ENCODE data around the gene PACSIN2. TPM values are rescaled to one million over a fixed set of nuclear protein-coding genes. Genes with fewer than 3 reads are reported as not detected.
A peak's percentile ranks its signal among the peaks of the same experiment; 100 is the strongest.

The PACSIN2 gene
- total RNA-seq, 1 experiment from 2014 or later: 8.3 TPM

DNA sequence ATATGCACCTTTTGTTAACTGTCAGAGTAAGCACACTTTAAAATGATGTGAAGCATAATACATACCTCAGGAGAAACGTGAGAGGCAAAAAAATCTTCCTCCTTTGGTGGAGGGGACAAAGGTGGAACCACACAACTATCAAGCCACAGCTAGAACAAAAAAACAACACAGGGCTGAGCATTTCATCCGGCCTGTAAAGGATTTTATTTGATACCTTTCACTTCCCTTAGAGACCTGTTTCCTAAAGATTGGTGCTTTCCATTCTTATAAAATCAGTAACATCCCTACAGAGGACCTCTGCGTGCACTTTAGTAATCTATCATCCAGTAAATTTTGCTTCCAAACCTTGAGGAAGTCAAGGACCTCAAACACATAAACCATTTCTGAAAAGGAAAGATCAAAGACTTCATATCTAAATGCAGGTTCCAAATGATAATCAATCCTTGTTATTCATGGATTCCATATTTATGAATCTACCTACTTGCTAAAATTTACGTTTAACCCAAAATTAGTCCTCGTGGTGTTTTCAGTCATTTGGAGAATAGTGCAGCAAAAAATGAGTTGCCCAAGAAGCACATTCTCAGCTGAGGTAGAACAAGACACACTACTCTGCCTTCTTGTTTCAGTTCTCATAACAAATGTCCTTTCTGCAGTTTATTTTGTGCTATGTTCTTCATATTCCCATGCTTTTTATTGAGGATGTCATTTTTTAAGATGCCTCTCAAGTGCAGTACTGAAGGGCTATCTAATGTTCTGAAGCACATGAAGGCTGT, 180.6 kb downstream of the PACSIN2 start:
- no peak for DNase-seq
- H3K79me2 ChIP-seq (ENCODE audit: low read length): no peaks in the 10 kb centered on the region
- H3K9me3 ChIP-seq (ENCODE audit: low read length): no peaks in the 10 kb centered on the region
- no peaks in the 10 kb centered on the region for H3K4me1 ChIP-seq (ENCODE audit: low read length)
- H3K4me3 ChIP-seq (ENCODE audit: low read length): no peak overlapping the region
- no peak overlapping the region for H3K4me2 ChIP-seq (ENCODE audit: low read depth, low read length, poor library complexity, severe bottlenecking)
- no peaks in the 10 kb centered on the region for H3K36me3 ChIP-seq (ENCODE audit: insufficient read depth, low read length)
- H3K27ac ChIP-seq (ENCODE audit: low read length): no peak overlapping the region
- no peaks in the 10 kb centered on the region for H4K20me1 ChIP-seq (ENCODE audit: insufficient read depth, low read depth, low read length)
- no peaks in the 10 kb centered on the region for H3K27me3 ChIP-seq (ENCODE audit: low read length)
- H3K9me2 ChIP-seq (replicated peaks; ENCODE audit: insufficient read depth, low read length): no peaks in the 10 kb centered on the region
- no peak overlapping the region for H2AFZ ChIP-seq (ENCODE audit: low read length)
- H3K9ac ChIP-seq (ENCODE audit: low read length): no peak overlapping the region

- no peak for DNase-seq
- Histone ChIP-seq H3K4me3 (ENCODE audit: low read length) (no peak overlapping the region), H4K20me1 (ENCODE audit: insufficient read depth, low read depth, low read length) (no peaks in the 10 kb centered on the region), H3K79me2 (ENCODE audit: low read length) (no peaks in the 10 kb centered on the region), H3K9me3 (ENCODE audit: low read length) (no peaks in the 10 kb centered on the region), H2AFZ (ENCODE audit: low read length) (no peak overlapping the region), H3K4me2 (ENCODE audit: low read depth, low read length, poor library complexity, severe bottlenecking) (no peak overlapping the region), H3K4me1 (ENCODE audit: low read length) (no peaks in the 10 kb centered on the region), H3K9ac (ENCODE audit: low read length) (no peak overlapping the region), H3K27me3 (ENCODE audit: low read length) (no peaks in the 10 kb centered on the region), H3K27ac (ENCODE audit: low read length) (no peak overlapping the region), H3K36me3 (ENCODE audit: insufficient read depth, low read length) (no peaks in the 10 kb centered on the region), H3K9me2 (replicated peaks; ENCODE audit: insufficient read depth, low read length) (no peaks in the 10 kb centered on the region)
Observed at GRCh38 chr22:42833104-42833503, 181.8 kb downstream of the PACSIN2 start.

GRCh38 chr22:42831712-42832111, 183.2 kb downstream of the PACSIN2 start:
- H3K9me2 ChIP-seq (replicated peaks; ENCODE audit: insufficient read depth, low read length): no peaks in the 10 kb centered on the region
- no peak overlapping the region for H3K4me3 ChIP-seq (ENCODE audit: low read length)
- no peaks in the 10 kb centered on the region for H3K4me1 ChIP-seq (ENCODE audit: low read length)
- H4K20me1 ChIP-seq (ENCODE audit: insufficient read depth, low read depth, low read length): no peaks in the 10 kb centered on the region
- H2AFZ ChIP-seq (ENCODE audit: low read length): no peak overlapping the region
- no peak overlapping the region for H3K9ac ChIP-seq (ENCODE audit: low read length)
- H3K4me2 ChIP-seq (ENCODE audit: low read depth, low read length, poor library complexity, severe bottlenecking): no peak overlapping the region
- H3K27me3 ChIP-seq (ENCODE audit: low read length): no peaks in the 10 kb centered on the region
- H3K79me2 ChIP-seq (ENCODE audit: low read length): no peaks in the 10 kb centered on the region
- H3K27ac ChIP-seq (ENCODE audit: low read length): no peak overlapping the region
- no peak for DNase-seq
- H3K36me3 ChIP-seq (ENCODE audit: insufficient read depth, low read length): no peaks in the 10 kb centered on the region
- no peaks in the 10 kb centered on the region for H3K9me3 ChIP-seq (ENCODE audit: low read length)

GRCh38 chr22:42830161-42830560, 184.8 kb downstream of the PACSIN2 start:
- Histone ChIP-seq H3K4me2 (ENCODE audit: low read depth, low read length, poor library complexity, severe bottlenecking) (no peak overlapping the region), H3K27ac (ENCODE audit: low read length) (no peak overlapping the region), H3K27me3 (ENCODE audit: low read length) (no peaks in the 10 kb centered on the region), H3K9me2 (replicated peaks; ENCODE audit: insufficient read depth, low read length) (no peaks in the 10 kb centered on the region), H3K36me3 (ENCODE audit: insufficient read depth, low read length) (no peaks in the 10 kb centered on the region), H3K4me3 (ENCODE audit: low read length) (no peak overlapping the region), H3K79me2 (ENCODE audit: low read length) (no peaks in the 10 kb centered on the region), H2AFZ (ENCODE audit: low read length) (no peak overlapping the region), H4K20me1 (ENCODE audit: insufficient read depth, low read depth, low read length) (no peaks in the 10 kb centered on the region), H3K9me3 (ENCODE audit: low read length) (no peaks in the 10 kb centered on the region), H3K4me1 (ENCODE audit: low read length) (no peaks in the 10 kb centered on the region), H3K9ac (ENCODE audit: low read length) (no peak overlapping the region)
- no peak for DNase-seq

- DNase-seq: no peak
- no peaks in the 10 kb centered on the region for H3K9me3 ChIP-seq (ENCODE audit: low read length)
- H3K36me3 ChIP-seq (ENCODE audit: insufficient read depth, low read length): no peaks in the 10 kb centered on the region
- no peaks in the 10 kb centered on the region for H3K79me2 ChIP-seq (ENCODE audit: low read length)
- H3K9ac ChIP-seq (ENCODE audit: low read length): no peak overlapping the region
- no peaks in the 10 kb centered on the region for H3K4me1 ChIP-seq (ENCODE audit: low read length)
- H4K20me1 ChIP-seq (ENCODE audit: insufficient read depth, low read depth, low read length): no peaks in the 10 kb centered on the region
- H3K9me2 ChIP-seq (replicated peaks; ENCODE audit: insufficient read depth, low read length): no peaks in the 10 kb centered on the region
- no peaks in the 10 kb centered on the region for H3K27me3 ChIP-seq (ENCODE audit: low read length)
- H3K4me2 ChIP-seq (ENCODE audit: low read depth, low read length, poor library complexity, severe bottlenecking): no peak overlapping the region
- H3K4me3 ChIP-seq (ENCODE audit: low read length): no peak overlapping the region
- no peak overlapping the region for H2AFZ ChIP-seq (ENCODE audit: low read length)
- H3K27ac ChIP-seq (ENCODE audit: low read length): no peak overlapping the region
Observed at GRCh38 chr22:42829302-42829701, 185.6 kb downstream of the PACSIN2 start.

- Histone ChIP-seq H2AFZ (ENCODE audit: low read length) (no peak overlapping the region), H3K79me2 (ENCODE audit: low read length) (no peaks in the 10 kb centered on the region), H3K4me1 (ENCODE audit: low read length) (no peaks in the 10 kb centered on the region), H3K4me3 (ENCODE audit: low read length) (no peak overlapping the region), H3K9ac (ENCODE audit: low read length) (no peak overlapping the region), H3K27ac (ENCODE audit: low read length) (no peak overlapping the region), H3K36me3 (ENCODE audit: insufficient read depth, low read length) (0 out of 2 replicates have a peak, but pooled peaks cover 9% of the 10 kb centered on the region), H3K9me2 (replicated peaks; ENCODE audit: insufficient read depth, low read length) (no peaks in the 10 kb centered on the region), H3K9me3 (ENCODE audit: low read length) (peaks cover 5% of the 10 kb centered on the region; the same call in 1 of the 2 replicates), H4K20me1 (ENCODE audit: insufficient read depth, low read depth, low read length) (no peaks in the 10 kb centered on the region), H3K27me3 (ENCODE audit: low read length) (no peaks in the 10 kb centered on the region), H3K4me2 (ENCODE audit: low read depth, low read length, poor library complexity, severe bottlenecking) (no peak overlapping the region)
- no peak for DNase-seq
Observed at GRCh38 chr22:42825796-42826195, 189.2 kb downstream of the PACSIN2 start.

- H3K4me2 ChIP-seq (ENCODE audit: low read depth, low read length, poor library complexity, severe bottlenecking): no peak overlapping the region
- H4K20me1 ChIP-seq (ENCODE audit: insufficient read depth, low read depth, low read length): no peaks in the 10 kb centered on the region
- 0 out of 2 replicates have a peak, but pooled peaks cover 9% of the 10 kb centered on the region for H3K36me3 ChIP-seq (ENCODE audit: insufficient read depth, low read length)
- no peaks in the 10 kb centered on the region for H3K79me2 ChIP-seq (ENCODE audit: low read length)
- H3K27me3 ChIP-seq (ENCODE audit: low read length): no peaks in the 10 kb centered on the region
- H2AFZ ChIP-seq (ENCODE audit: low read length): no peak overlapping the region
- H3K4me3 ChIP-seq (ENCODE audit: low read length): no peak overlapping the region
- no peak overlapping the region for H3K9ac ChIP-seq (ENCODE audit: low read length)
- no peak overlapping the region for H3K27ac ChIP-seq (ENCODE audit: low read length)
- H3K9me2 ChIP-seq (replicated peaks; ENCODE audit: insufficient read depth, low read length): no peaks in the 10 kb centered on the region
- H3K9me3 ChIP-seq (ENCODE audit: low read length): peaks cover 5% of the 10 kb centered on the region; the same call in 1 of the 2 replicates
- no peak for DNase-seq
- peaks cover 25% of the 10 kb centered on the region for H3K4me1 ChIP-seq (ENCODE audit: low read length)
Observed at GRCh38 chr22:42821386-42821785, 193.6 kb downstream of the PACSIN2 start.

DNA sequence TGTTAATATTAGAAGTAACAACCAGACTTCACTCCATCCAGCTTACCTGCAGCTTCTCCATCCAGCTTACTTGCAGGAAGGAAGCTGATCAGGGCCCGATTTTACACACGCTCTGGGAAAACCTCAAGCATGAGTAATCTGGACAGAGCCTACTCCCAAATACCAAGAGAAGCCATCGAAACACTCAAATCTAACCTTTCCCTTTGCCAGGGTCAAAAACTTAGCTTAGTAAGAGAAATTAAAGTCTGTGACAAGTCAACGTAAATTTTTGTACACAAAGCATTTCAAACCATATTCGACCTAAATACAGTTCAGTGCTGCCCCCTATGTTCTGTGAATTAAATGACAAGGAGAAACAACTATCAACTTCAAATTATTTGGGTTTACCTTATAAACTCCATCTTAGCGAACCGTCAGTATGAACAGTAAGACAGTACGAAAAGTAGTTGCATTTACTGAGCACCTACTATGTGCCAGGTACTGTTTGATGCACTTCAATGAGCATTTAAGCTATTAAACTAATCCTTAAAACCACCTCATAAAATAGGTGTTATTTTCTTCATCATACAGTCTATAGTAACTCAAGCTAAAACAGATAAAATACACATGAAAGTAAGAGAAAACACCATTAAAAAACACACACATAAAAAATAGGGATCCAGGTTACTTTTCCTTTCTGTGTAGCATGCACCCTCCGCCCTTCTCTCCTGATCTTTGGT, 194.7 kb downstream of the PACSIN2 start:
- Histone ChIP-seq H3K79me2 (ENCODE audit: low read length) (no peaks in the 10 kb centered on the region), H3K4me2 (ENCODE audit: low read depth, low read length, poor library complexity, severe bottlenecking) (peak overlapping the region; percentile 42), H3K9me2 (replicated peaks; ENCODE audit: insufficient read depth, low read length) (no peaks in the 10 kb centered on the region), H2AFZ (ENCODE audit: low read length) (peak overlapping the region; percentile 29; the same call in 1 of the 2 replicates), H3K36me3 (ENCODE audit: insufficient read depth, low read length) (0 out of 2 replicates have a peak, but pooled peaks cover 9% of the 10 kb centered on the region), H3K27ac (ENCODE audit: low read length) (no peak overlapping the region), H3K9ac (ENCODE audit: low read length) (0 out of 2 replicates have a peak overlapping the region, but pooled peaks have one; percentile 30), H4K20me1 (ENCODE audit: insufficient read depth, low read depth, low read length) (no peaks in the 10 kb centered on the region), H3K27me3 (ENCODE audit: low read length) (no peaks in the 10 kb centered on the region), H3K9me3 (ENCODE audit: low read length) (peaks cover 5% of the 10 kb centered on the region; the same call in 1 of the 2 replicates), H3K4me1 (ENCODE audit: low read length) (peaks cover 37% of the 10 kb centered on the region), H3K4me3 (ENCODE audit: low read length) (no peak overlapping the region)
- DNase-seq: peak; percentile 60

Measured in Karpas-422 (cell line).